HepG2 (cell line): ENCODE results near the gene CTBP1. TPM values are rescaled to one million over a fixed set of nuclear protein-coding genes. Genes with fewer than 3 reads are reported as not detected.

ENCODE experiments used
- ARID5B ChIP-seq: IDR thresholded peaks from 2 replicates; pipeline ENCODE4 v1.4.0; 2020; ENCODE audit warnings: mild to moderate bottlenecking, missing genetic modification reagents
- JDP2 ChIP-seq: sonication (generic); formaldehyde crosslinking; IDR thresholded peaks from 2 replicates; pipeline ENCODE4 v1.8.1; 2022; ENCODE audit warnings: missing genetic modification reagents, borderline replicate concordance
- POLR2G ChIP-seq: fragments of 200-400 bp; formaldehyde crosslinking; IDR thresholded peaks from 2 replicates; pipeline ENCODE4 v1.6.1; 2018; ENCODE audit warnings: mild to moderate bottlenecking, low read depth, low read length, moderate library complexity
- SETDB1 ChIP-seq: sonication (generic); formaldehyde crosslinking; IDR thresholded peaks from 2 replicates; pipeline ENCODE4 v1.5.1; 2020; ENCODE audit warnings: missing genetic modification reagents, mild to moderate bottlenecking, borderline replicate concordance
- SIN3A ChIP-seq: IDR thresholded peaks from 2 replicates; pipeline ENCODE4 v1.6.1; 2011; ENCODE audit warnings: low read depth, mild to moderate bottlenecking, control low read depth, low read length, borderline replicate concordance
- TBL1XR1 ChIP-seq: fragments of 150-350 bp; IDR thresholded peaks from 2 replicates; pipeline ENCODE4 v1.6.1; 2014; ENCODE audit warnings: borderline replicate concordance, low read length; ENCODE audit not compliant: partially characterized antibody
- TEAD3 ChIP-seq: optimal IDR thresholded peaks from 2 replicates; pipeline ENCODE3; 2016; ENCODE audit warnings: borderline replicate concordance
- ZNF337 ChIP-seq: sonication (generic); formaldehyde crosslinking; IDR thresholded peaks from 2 replicates; pipeline ENCODE4 v1.5.1; 2020; ENCODE audit warnings: missing genetic modification reagents, low read depth, mild to moderate bottlenecking, borderline replicate concordance
- ZNF660 ChIP-seq: sonication (generic); formaldehyde crosslinking; IDR thresholded peaks from 2 replicates; pipeline ENCODE4 v1.5.1; 2020; ENCODE audit warnings: mild to moderate bottlenecking, low read depth, missing genetic modification reagents, borderline replicate concordance
- ZNF672 ChIP-seq: sonication (generic); formaldehyde crosslinking; IDR thresholded peaks from 2 replicates; pipeline ENCODE4 v1.8.1; 2022; ENCODE audit warnings: missing genetic modification reagents
- polyA plus RNA-seq, 8 experiments: library from polyadenylated mRNA; depleted of rRNA in 3 of 8; stranded (reverse) in 7 of 8; unstranded in 1 of 8; fragments of >200 nt; fragmentation: Illumina TruSeq in 4 of 8; extraction: Trizol in 4 of 8; gene quantifications; 2 replicates each; pipeline versions ENCODE4 v1.2.1 to v1.2.3, GENCODE V29; 2011 to 2016; ENCODE audit warnings: low read depth in 4 of 8, missing spikeins in 1 of 8, mixed read lengths in 1 of 8; ENCODE audit not compliant: insufficient read depth in 1 of 8
- total RNA-seq, 5 experiments: library from RNA; depleted of rRNA; stranded (reverse); fragments of >200 nt; fragmentation: Illumina TruSeq; extraction: Trizol; gene quantifications; 2 replicates each; pipeline ENCODE4 v1.2.3, GENCODE V29; 2016; ENCODE audit warnings: low read depth in 1 of 5
- TF ChIP-seq, protein P1 (sequence below): sonication (generic); formaldehyde crosslinking; IDR thresholded peaks from 2 replicates; pipeline ENCODE4 v1.4.0; 2020; ENCODE audit warnings: mild to moderate bottlenecking, low read depth, missing genetic modification reagents

The CTBP1 gene
- total and polyA plus RNA-seq, 2 of the 13 experiments (the other 11 are each of a cell fraction or from before 2014, with no cell fraction given), result 78.5 to 112 TPM

GRCh38 chr4:1246901-1247863, 1.7 kb downstream of the CTBP1 start (continued):
- TF ChIP-seq TEAD3 (no peak), SIN3A (no peak), JDP2 (CRISPR knock-in tag) (no peak), ZNF672 (no peak), POLR2G (no peak), TBL1XR1 (no peak), ZNF337 (CRISPR knock-in tag) (no peak), ARID5B (CRISPR knock-in tag) (no peak), SETDB1 (CRISPR knock-in tag) (no peak), ZNF660 (CRISPR knock-in tag) (no peak)
- TF ChIP-seq, protein P1, sequence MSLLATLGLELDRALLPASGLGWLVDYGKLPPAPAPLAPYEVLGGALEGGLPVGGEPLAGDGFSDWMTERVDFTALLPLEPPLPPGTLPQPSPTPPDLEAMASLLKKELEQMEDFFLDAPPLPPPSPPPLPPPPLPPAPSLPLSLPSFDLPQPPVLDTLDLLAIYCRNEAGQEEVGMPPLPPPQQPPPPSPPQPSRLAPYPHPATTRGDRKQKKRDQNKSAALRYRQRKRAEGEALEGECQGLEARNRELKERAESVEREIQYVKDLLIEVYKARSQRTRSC (CRISPR knock-in tag), result no peak
